Glomerular visceral epithelial cell (primary cell): Measurements from ENCODE around the gene MBNL2.
A peak's percentile ranks its signal among the peaks of the same experiment; 100 is the strongest.

Source experiments
- DNase-seq: peaks from one replicate; pipeline ENCODE4 v3.0.0-alpha.2; 2016; ENCODE audit errors: extremely low spot score

The MBNL2 gene

DNA sequence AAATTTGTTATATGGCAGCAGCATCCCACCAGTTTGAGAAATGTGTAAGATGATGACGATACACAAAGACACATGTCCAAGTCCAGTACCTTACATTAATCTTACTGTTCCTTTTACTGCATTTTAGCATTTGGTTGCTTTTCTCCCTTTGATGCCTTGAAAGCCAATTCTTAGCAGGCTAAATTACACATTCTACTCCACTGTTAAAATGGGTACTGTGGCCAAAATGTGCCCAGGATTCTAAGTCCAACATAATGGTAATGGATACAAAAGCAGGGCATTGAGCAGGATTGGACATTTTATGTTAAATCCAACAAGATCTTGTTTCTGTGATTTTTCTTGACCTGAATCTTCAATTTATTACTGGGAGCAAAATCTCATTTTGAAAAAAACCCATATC lies 159.1 kb downstream of the MBNL2 start:
- no peak for DNase-seq

DNA sequence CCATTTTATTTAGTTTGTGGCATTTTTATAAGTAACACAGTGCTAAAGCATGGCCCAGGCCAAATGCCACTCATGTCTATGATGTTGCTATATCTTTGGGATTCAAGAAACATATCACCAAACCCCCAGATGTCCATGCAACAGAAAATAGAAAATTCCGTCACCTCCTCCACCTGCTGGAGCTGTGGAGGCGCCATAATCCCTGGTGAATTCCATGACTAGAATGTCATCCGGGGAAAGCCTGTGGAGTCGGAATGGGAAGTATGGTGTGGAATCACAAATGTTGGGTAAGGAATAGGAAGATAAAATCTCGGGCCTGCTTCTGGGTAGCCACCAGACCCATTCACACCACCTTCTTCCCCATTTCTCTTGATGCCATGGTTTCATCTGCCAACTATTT lies 160.1 kb downstream of the MBNL2 start:
- DNase-seq = no peak

- no peak for DNase-seq
Observed at GRCh38 chr13:97384371-97384770, 162.2 kb downstream of the MBNL2 start.

DNA sequence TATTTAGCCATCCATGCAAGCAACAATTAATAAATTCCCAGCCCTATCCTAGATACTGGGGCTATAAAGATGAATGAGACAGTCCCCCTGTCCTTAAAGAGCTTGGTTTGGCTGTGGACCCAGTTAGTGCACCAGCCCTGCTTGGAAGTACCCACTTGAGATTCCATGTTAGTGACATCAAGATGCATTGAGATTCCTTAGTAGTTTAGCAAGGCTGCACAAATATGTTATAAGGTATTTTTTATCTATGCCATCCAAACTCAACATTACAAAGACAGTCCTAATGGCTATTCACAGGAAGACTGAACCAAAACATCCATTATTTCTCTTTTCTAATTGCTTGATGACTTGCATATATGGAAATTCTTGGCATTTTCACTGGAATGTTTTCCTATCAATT lies 163.0 kb downstream of the MBNL2 start:
- no peak for DNase-seq

DNA sequence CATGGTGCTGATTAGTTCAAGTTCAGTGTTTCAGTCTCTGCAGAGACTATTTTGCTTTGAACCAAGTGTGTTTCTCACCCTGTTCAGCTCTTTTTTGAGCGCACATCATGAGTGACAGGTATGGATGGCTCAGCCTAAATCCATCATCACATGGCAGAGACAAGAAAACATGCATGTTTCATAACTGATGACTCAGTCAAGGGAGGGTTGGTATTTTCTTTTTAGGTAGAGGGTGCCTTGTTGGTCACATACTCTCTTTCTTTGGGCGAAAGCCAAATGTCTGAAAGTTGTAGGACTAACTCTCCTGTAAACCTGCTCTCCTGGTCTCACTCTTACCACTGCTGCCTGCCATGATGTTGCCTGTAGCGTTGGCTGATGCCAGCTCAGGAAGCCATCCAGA lies 163.7 kb downstream of the MBNL2 start:
- no peak for DNase-seq

GRCh38 chr13:97386801-97387484 lies 164.8 kb downstream of the MBNL2 start:
- no peak for DNase-seq

DNA sequence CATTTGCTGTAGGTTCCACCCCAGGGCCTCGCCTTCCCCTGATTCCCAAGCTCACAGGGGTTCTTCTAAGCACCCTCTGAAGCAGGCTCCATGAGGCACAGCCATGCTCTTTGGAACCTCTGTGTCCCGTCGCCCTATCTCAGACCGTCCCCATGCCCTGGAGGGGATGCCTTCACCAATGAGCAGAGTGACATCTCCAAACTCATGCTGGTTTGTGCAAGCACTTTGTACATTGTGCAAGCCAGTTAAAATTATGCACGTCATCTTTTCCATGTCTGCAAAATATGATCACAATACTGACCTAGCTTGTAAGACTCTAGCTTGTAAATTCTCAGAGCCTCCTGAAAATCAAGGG lies 165.3 kb downstream of the MBNL2 start:
- DNase-seq = no peak

DNA sequence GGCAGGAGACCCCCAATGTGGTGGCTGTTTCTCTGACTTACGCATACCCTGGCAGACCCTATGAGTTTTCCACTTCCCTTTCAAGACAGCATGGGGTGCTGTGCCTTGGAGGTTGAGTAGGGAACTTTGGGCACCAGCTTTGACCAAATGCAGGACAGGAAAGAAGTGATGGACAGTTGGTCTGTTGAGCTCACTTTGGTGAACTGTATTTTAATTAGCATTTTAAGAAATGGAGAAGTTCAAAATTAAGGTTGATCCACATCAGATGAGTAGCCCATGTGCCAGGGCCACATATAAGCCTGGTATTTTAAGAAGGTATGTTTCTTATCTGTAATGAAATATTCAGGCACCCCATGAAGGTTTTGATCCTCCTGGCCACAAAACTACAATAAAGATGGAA lies 165.8 kb downstream of the MBNL2 start:
- no peak for DNase-seq

DNA sequence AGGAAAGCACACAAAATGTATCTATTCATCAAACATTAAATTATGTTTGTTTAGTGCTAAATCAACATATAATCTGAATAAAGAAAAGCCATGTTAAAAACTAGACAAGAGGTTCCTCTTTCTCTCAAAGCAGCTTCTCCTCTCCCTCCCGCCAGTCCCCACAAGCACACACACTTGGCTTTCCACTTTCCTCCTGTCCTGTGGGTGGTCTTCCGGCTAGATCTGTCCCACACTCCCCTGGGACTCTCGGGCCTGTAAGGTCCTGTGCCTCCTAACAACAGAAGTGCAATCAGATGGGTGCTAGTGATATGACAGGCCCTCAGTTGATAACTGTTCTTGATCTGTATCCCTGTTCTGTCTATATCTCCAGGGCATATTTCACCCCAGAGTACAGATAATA lies 166.2 kb downstream of the MBNL2 start:
- no peak for DNase-seq

DNA sequence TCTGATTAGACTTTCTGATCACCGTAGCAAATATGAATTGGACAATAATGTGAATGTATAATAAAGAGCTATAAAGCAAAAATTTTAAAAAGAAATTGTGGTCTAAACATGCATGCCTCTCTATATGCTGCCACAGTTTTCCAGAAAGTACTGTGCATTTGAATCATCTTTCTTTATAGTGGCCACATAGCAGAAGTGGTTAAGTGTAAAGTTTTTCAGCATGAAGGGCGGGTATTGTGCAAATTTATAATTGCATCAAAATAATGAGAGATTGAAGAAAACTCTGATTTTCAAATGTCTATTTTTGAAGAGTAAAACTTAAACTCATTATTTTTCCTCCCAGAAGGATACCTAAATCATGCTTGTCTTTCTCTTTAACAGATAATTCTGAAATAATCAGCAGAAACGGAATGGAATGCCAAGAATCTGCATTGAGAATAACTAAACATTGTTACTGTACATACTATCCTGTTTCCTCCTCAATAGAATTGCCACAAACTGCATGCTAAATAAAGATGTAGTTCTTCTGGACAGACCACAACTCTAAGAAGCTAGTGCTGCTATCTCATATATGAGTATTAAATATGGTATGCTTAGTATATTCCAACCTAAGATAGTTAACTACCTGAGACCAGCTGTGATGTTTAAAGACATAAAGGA lies 168.9 kb downstream of the MBNL2 start:
- DNase-seq = no peak

- DNase-seq = no peak
Observed at GRCh38 chr13:97392020-97392419, 169.9 kb downstream of the MBNL2 start.

- DNase-seq = no peak
Observed at GRCh38 chr13:97394542-97394941, 172.4 kb downstream of the MBNL2 start.

DNA sequence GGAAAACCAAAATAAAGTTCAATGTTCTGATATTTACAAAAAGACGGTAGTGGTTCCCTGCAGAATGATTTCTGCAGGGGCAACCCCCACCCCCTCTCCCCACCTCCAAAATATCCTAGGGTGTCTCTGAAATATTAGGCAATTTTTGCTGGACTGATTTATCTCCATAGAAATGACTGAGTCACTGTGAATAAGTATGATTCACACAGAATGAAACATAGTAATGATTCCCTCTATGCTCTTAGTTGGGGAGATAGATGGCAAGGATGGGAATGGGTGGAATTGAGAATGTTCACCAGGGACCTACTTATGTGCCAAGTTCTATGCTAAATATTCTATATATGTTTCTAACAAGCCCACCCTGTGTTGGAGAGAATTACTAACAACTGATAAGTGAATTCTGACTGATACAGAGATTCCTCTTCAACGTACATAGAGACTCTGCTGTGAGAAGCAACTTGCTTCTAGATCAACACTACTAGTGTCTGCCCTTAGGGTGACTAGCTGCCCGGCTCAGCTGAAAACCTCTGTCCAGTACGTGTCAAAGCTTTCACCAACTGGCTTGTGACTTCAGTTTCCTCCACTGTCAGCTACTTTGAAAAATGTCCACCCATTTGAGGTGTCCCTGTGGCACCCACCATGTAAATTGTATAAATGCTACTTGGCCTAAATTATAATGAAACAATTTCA lies 173.5 kb downstream of the MBNL2 start:
- no peak for DNase-seq

- DNase-seq = no peak
Observed at GRCh38 chr13:97397267-97397666, 175.1 kb downstream of the MBNL2 start.

GRCh38 chr13:97401421-97401820 lies 179.3 kb downstream of the MBNL2 start:
- no peak for DNase-seq

DNA sequence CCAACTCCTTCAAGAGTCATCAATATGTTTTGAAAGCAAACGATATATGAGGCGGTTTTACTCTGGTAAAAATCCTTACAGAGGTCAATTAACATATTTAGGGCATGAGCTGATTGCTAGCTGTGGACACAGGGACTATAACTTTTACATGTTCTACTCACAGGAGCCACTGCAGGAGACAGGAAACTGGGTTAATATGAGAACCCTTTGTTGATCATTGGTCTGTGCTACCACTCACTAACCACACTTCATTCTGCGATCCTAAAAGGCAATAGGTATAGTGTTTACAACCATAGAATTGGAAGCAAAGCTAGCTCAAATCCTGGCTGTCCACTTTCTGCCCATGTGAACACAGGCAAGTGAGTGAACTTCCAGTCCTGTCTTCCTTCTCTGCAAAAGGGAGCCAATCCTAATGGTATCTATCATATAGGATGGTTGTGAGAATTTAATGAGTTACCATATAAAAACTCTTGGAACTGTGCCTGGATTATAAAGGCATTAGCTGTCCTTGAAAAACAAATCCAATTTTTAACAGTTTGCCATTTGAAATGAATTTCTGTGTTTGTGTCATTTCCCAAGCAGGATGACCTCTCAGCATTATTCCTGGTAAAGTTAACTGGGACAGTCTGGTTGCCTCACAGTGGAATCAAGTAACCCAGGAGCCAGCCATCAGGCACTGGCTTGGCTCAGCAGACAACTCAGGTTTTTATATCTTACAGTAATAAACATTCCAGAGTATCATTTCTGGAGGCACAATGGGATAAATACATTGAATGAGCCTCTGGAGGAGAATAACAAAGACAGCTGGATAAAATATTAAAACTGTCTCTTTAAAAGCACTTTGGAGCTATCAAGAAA lies 182.0 kb downstream of the MBNL2 start:
- peak; percentile 7 for DNase-seq

DNA sequence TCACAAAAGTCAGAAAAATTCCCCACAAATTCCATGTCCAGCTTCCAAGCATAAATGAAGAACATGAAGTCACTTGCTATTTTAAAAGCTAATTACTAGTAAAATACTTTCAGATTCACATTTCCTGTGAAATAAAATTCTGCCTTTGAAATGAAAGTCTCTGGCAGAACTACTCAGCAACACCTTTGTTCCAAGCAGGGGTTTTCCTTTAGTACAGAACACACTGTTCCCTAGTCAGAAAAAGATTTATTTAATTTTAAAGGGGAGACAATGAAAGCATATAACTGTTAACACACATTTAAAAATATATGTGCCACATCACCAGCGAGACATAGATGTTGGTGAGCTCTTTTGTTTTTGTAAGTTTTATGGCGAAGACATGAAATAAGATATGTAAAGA lies 185.4 kb downstream of the MBNL2 start:
- no peak for DNase-seq

- no peak for DNase-seq
Observed at GRCh38 chr13:97408938-97409337, 186.8 kb downstream of the MBNL2 start.

DNA sequence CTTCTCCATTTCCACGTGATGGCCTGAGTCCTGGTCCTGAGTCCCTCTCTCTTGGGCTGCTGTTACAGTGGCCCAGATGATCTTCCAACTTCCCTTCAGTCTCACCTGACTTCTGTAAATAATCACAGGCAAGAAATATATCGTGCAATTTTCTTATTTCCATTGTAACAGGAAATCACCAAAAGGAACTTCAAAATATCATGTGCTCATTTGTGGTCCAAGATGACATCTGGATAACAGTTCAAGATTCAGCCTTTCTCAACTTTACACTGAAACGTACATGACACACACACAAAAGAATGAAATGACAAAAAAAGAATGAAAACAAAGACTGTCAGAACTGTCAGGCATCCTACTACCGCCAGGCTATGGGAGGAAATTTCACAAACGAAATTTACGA lies 189.9 kb downstream of the MBNL2 start:
- DNase-seq = no peak

DNA sequence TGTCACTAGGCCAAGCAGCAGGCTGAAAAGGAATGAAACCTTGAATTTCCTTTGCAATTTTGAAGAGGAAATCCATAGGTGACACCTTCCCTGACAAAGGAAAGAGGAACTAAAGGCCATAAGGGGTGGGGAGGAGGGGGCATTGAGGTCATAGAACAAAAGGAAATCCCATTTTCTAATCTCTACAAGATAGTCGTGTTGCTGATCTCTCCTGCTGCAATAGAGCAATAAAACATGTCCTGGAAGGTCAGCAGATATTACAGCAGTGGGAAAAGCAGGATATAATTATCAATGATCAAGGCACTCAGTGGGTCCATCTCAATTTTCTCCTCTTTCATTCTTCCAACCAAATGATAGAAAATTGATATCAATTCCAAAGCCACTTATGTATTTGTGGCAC lies 191.6 kb downstream of the MBNL2 start:
- no peak for DNase-seq

- no peak for DNase-seq
Observed at GRCh38 chr13:97414392-97414791, 192.3 kb downstream of the MBNL2 start.

- no peak for DNase-seq
Observed at GRCh38 chr13:97417698-97418097, 195.6 kb downstream of the MBNL2 start.
